ENCODE results near the gene TRIM58.
A peak's percentile ranks its signal among the peaks of the same experiment; 100 is the strongest.

TRIM58 gene

DNA sequence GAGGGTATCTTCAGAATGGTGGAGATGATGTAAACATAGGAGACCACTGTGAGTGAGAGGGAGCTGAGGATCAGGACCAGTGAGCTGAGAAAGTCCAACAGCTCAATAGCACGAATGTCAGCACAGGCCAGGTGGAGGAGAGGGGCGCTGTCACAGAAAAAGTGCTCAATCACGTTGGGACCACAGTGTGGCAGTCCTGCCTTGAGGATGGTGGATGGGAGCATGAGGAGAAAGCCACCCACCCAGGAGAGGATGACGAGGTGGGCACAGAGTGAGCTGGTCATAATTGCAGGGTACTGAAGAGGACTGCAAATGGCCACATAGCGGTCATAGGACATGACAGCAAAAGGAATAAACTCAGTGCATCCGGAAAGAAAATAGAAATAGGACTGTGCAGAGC is 23.4 kb upstream of the TRIM58 start:
- TF ChIP-seq, protein P1, sequence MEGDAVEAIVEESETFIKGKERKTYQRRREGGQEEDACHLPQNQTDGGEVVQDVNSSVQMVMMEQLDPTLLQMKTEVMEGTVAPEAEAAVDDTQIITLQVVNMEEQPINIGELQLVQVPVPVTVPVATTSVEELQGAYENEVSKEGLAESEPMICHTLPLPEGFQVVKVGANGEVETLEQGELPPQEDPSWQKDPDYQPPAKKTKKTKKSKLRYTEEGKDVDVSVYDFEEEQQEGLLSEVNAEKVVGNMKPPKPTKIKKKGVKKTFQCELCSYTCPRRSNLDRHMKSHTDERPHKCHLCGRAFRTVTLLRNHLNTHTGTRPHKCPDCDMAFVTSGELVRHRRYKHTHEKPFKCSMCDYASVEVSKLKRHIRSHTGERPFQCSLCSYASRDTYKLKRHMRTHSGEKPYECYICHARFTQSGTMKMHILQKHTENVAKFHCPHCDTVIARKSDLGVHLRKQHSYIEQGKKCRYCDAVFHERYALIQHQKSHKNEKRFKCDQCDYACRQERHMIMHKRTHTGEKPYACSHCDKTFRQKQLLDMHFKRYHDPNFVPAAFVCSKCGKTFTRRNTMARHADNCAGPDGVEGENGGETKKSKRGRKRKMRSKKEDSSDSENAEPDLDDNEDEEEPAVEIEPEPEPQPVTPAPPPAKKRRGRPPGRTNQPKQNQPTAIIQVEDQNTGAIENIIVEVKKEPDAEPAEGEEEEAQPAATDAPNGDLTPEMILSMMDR (IDR thresholded peaks at IDR 0.05; ENCODE audit: extremely low read depth, insufficient read depth, missing control alignments): peak; percentile 8
- in situ Hi-C loops (cut with MboI; ENCODE audit: low pct_unique_long_range_greater_than_20kb, low sequenced_read_pairs, unreplicated experiment): no loop called here
- no peak for DNase-seq (ENCODE audit: low spot score)

DNA sequence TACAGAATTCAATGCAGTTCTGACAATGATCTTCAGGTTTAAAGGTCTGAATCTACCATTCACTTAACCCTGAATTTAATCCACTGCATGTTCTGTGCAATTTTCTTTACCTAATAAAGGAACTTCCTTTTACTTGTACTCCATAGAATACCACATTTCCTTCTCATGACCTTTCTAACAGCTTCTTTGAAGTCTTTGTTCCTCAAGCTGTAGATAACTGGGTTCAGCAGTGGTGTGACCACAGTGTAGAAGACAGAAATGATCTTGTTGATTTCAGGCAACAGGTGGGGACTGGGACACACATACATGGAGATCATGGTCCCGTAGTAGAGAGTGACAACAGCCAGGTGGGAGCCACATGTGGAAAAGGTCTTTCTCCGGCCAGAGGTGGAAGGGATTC is 16.2 kb upstream of the TRIM58 start:
- in situ Hi-C loops (cut with MboI; ENCODE audit: low pct_unique_long_range_greater_than_20kb, low sequenced_read_pairs, unreplicated experiment): no loop called here
- TF ChIP-seq, protein P1 (IDR thresholded peaks at IDR 0.05; ENCODE audit: extremely low read depth, insufficient read depth, missing control alignments): no peak
- no peak for DNase-seq (ENCODE audit: low spot score)

DNA sequence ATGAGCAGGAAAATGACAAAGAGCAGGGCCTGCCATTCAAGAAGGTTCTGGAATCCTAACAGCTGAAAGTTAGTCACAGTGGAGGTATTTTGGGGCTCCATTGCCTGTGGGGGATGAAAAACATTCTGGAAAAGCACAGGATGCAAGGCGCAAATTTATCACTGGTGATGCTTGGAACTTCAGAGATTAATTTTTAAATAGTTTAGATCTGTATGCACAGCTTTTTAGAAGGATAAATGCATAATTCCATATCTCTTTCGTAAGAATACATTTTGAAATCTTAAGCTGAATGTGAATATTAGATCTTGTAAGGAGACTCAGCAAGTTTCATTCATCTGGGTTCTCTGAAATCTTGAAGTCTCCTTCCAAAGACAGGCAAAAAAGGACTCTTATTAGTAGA is 15.2 kb upstream of the TRIM58 start, which contains the start of gene OR11L1:
TSS of gene OR11L1 (minus strand) at position 101 of the 400 bp plus-strand sequence. CDS start at position 101, 0 bp downstream.
- DNase-seq (ENCODE audit: low spot score): no peak
- in situ Hi-C loops (cut with MboI; ENCODE audit: low pct_unique_long_range_greater_than_20kb, low sequenced_read_pairs, unreplicated experiment): no loop called here
- TF ChIP-seq, protein P1 (IDR thresholded peaks at IDR 0.05; ENCODE audit: extremely low read depth, insufficient read depth, missing control alignments): no peak

DNA sequence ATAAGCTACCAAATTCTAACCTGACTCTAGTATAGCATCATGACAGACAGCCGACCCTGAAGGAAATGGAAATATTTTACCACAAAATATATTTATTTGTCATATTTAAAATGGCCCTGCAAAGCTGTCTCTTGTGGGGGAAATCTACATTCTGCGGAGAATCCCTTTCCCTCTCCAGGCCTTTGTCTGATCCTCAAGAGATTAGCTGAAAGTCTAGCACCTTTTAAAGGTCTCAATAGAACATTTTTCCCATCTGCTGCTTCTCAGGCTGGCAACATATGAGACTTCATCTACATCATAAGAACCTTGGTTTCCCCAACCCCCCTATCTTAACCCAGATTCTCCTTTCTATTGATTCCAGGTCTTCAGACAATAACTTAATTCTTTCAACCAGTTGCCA is 13.6 kb upstream of the TRIM58 start:
- in situ Hi-C loops (cut with MboI; ENCODE audit: low pct_unique_long_range_greater_than_20kb, low sequenced_read_pairs, unreplicated experiment): no loop called here
- TF ChIP-seq, protein P1 (IDR thresholded peaks at IDR 0.05; ENCODE audit: extremely low read depth, insufficient read depth, missing control alignments): no peak
- DNase-seq (ENCODE audit: low spot score): no peak

DNA sequence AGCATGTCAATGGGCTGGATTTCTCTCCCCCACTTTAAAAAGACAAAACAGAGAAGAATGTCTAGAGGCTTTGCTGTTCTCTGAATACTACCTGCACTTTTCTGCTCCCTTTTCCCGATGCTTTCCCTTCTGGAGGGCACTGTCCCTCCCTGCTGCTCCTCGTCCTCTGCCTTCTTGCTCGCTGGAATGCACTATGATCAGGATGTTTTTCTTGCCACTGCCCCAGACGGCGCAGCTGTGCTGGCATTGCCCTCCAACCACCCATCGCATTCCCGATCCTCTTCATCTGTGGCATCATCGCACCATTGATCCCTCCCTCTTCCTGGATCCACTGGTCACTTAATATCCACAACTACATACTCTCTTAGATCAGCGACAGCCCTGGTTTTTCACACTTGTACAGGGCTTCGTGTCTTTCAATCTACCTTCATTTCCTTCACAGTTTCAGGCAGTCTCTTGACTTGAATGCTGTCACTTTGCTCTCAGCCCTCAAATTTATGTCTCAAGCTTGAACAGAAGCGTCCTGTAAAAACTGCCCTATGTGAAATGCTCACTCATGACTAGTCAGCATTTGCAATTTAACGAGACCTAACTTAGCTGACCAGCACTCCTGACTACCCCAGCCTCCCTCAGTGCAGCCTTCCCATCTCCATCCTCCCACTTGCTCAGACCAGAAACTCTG is 11.8 kb upstream of the TRIM58 start:
- TF ChIP-seq, protein P1 (IDR thresholded peaks at IDR 0.05; ENCODE audit: extremely low read depth, insufficient read depth, missing control alignments): no peak
- no peak for DNase-seq (ENCODE audit: low spot score)
- in situ Hi-C loops (cut with MboI; ENCODE audit: low pct_unique_long_range_greater_than_20kb, low sequenced_read_pairs, unreplicated experiment): no loop called here

DNA sequence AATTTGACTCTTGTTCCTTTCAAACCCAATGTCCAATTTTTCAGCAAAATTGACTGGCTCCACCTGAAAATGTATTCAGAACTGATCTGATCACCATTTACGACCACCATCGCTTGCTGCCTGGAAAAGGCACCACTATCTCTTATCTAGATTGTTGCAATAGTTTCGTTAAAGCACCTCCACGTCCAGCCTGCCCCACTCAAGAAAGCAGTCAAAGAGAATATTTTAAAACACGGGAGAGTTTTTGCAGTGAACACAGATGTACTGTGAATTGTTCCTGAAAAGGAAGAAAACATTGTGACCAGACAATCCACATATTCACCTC is 11.3 kb upstream of the TRIM58 start:
- TF ChIP-seq, protein P1 (IDR thresholded peaks at IDR 0.05; ENCODE audit: extremely low read depth, insufficient read depth, missing control alignments): no peak
- in situ Hi-C loops (cut with MboI; ENCODE audit: low pct_unique_long_range_greater_than_20kb, low sequenced_read_pairs, unreplicated experiment): no loop called here
- no peak for DNase-seq (ENCODE audit: low spot score)
